GM19467 (cell line): Measurements from ENCODE around the gene EXPH5.

Source experiments
- ATAC-seq: cut with Tn5 transposase; IDR thresholded peaks from one replicate; pipeline ENCODE4 v1.9.1; 2021; ENCODE audit warnings: mild to moderate bottlenecking, moderate library complexity; ENCODE audit not compliant: unreplicated experiment

The EXPH5 gene

DNA sequence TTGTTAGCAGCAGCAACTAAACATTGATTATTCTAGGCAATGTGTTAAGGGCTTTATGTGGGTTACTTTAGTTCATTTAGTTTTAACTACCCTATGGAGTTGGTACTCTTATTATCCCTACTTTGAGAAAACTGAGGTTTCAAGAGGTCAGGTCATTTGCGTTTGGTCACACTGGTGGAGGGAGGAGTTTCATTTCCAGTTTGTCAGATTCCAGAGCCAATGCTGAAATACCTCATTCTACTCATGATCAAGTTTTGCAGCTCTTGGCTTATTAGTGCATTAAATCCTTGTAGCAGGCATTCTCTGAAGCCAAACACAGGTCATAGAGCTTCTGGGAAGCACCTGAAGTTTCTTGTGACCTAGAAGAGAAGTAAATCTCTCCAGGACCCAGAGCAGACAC, 71.2 kb downstream of the EXPH5 start:
- ATAC-seq, result no peak

DNA sequence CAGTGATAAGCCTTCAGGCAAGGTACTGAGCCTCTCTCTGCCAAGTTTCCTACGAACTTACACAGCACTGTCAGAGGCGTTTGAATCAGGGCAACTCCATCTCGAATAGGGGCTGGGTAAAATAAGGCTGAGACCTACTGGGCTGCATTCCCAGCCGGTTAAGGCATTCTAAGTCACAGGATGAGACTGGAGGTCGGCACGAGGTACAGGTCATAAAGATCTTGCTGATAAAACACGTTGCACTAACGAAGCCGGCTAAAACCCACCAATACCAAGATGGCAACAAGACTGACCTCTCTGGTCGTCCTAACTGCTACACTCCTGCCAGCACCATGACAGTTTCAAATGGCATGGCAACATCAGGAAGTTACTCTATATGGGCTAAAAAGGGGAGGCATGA, 75.0 kb downstream of the EXPH5 start:
- ATAC-seq, result no peak

DNA sequence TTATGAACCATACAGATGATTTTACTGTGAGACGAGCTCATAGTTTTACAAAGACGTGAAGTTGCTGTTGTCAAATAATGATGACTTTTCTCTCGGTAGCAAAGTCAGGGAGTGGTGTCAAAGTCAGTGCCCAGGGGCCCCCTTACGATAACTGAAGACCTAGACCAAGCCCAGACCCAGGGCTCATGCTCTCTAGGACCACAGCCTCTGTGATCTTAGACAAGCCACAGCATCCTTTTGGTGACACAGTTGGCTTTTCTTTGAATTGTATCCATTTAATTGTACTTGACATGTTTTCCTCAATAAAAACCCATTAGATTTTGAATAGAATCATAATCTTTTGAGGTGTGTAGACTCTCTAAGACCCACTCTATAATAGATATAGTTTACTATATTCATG, 77.4 kb downstream of the EXPH5 start:
- ATAC-seq, result no peak

DNA sequence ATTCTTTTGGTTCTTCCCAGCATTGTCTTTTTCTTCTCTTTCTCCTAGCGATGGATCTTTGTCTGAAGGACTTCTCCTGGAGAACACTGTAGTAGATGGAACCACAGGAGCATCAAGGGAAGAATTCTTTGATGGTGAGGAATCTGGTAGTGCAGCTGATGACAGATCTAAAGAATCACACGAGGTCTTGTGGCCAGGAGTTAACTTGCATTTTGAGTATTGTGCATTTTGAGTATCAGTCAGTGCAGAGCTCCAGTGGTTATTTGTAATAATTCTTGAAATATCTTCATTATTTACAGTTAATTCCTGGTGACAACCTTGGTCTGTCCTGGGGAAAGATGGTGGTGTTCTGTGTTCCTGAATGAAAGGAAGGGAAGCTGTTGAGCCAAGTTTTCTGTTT, 80.9 kb downstream of the EXPH5 start:
- ATAC-seq, result no peak

- no peak for ATAC-seq
These were observed 81.6 kb downstream of the EXPH5 start for GRCh38 chr11:108511851-108512474.

DNA sequence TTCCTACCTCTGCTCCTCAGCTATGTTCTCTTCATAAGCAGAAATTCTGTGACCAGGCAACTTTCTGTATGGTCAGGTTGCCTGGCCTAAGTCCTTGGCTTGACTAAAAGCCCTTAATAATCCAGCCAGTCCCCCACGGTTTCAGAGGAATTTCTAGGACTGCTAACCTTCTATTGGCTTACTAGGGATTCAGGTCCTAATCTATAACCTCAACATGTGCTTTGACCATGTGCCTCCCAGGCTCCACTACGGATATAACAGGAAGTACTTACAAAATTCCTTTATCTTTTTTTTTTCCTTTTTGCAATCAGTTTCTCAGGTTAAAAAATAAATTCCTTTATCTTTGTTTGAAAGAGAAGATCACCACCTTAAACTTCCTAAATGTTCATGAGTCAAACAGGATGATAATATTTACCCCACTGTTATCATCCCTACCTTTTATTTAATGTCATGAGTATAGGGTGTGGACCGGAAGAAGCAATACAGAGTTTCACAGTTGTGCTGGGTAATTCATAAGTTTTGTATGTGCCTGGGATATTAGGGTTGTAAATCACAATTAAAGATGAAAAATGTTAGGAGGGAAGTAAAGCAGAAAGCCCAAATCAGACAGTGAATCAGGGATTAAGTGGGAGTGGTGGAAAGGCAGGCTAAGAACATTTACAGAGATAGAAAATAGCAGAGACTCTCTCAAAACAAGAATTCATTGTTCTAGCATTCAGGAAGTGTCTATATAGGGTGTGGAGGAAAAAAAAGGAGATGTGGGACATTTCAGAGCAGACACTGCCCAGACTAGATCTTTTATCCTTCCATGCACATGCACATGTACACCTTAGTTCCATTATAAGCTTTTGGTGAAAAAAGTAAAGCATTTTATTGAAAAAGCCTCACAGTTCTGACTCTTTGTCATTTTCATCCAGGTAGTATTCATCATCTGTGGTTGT, 84.6 kb downstream of the EXPH5 start:
- ATAC-seq, result no peak

DNA sequence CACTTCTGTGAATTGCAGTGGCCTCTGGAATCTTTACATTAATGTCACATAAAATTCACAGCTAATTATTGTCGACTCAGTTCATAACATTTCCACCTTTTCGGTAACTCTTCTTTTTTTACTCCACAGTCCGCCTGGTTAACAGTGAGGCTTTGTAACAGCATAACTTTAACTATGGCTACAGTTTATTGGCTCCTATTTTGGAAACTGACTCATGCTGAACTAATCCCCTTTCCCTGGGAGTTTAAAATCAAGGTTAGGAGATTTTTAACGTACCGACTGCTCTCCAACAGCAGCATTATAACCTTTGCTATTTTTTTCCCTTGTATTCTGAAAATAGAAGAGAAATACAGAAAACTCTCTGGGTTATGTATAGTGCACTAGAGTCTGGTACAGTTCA, 92.2 kb downstream of the EXPH5 start:
- ATAC-seq, result no peak

DNA sequence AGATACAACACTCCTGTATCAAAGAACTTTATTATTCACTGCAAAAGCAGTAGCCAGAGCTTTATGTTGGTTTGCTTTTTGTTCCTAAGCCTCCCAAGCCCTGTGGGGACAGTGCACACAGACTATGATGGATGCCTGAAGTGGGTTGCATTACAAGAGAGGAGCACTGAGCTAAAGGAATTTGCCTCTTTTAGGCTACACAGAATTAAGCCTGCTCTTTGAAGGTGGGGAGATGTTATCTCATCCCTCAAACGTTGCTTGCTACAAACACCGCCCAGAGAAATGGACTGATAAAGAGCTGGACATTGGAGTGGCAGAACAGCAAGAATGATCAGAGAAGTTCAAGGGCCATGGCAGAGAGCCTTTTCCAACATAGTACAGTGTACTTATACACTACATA, 92.8 kb downstream of the EXPH5 start:
- ATAC-seq, result no peak

DNA sequence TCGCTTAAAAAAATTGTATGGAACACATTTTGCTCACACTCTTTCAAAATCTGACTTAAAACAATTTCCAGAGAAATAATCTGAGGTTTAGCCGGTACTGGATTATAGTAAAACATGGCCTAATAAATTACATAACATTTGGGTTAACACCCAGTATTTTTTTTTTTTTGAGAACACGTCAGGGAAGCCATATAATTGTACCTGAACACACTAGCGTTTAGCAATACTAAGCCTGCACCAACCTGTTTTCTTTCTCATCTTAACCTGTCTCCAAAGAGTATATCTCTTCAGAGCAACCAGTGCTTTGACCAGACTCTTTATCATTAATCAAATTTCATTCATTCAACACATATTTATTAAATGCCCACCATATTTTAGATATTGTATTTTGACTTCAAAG, 93.4 kb downstream of the EXPH5 start:
- ATAC-seq, result no peak

DNA sequence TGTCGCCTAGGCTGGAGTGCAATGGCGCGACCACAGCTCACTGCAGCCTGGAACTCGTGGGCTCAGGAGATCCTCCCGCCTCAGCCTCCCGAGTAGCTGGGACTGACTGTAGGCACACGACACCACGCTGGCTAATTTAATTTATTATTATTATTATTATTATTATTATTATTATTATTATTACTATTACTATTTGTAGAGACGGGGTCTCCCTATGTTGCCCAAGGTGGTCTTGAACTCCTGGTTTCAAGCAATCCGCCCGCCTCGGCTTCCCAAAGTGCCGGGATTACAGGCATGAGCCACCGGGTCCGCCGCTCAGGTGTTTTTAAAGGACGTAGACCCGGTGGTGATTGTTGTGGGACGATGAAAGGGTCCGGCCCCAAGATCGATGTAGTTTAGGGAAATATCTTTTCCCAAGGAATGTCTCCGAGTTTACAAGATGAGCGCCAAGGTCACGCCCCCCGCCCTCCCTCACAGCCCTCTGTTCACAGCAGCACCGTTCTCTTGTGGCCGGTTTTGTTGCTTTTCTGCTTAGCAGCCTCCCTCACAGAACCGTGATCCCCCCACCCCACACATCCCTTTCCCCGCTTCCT, 94.7 kb downstream of the EXPH5 start:
- ATAC-seq, result no peak

DNA sequence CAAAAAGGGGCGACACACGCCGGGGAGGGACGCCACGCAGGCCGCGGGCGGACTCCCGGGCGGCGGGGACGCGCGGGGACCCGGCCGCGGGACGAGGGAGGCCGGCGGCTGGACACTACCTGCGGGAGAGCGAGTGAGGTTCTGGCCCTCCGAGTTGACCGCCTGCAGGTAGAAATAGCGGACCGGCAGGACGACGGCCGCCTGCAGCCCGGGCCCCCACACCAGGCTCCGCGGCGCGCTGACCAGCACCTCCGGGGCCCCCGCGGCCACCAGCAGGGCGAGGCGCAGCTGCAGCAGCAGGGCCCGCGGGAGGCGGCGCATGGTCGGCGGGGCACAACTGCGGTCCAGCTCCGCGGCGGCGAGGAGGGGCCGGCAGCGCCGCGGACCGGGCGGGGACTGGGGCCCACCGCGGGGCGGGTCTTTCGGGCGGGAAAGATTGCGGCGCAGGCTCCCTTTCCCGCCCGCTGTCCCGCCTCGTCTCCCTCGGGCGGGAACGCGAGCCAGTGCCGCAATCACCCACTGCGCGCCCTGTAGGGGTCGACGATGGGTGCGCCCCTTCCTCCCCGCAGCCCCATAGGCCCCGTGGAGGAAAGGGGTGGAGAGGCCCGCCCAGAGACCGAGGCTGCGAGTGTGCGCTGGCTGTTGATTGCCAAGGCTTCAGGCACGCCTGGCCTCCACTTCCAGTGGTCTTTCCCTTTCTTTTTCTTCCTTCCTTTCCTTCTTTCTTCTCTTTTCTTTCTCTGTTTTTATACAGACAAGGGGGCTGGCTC, 95.3 kb downstream of the EXPH5 start, which contains the start of gene POGLUT3:
TSS of gene POGLUT3 (minus strand) at position 339 of the 770 bp plus-strand sequence. CDS start at position 321, 18 bp downstream.
- ATAC-seq, result peak; percentile 54

DNA sequence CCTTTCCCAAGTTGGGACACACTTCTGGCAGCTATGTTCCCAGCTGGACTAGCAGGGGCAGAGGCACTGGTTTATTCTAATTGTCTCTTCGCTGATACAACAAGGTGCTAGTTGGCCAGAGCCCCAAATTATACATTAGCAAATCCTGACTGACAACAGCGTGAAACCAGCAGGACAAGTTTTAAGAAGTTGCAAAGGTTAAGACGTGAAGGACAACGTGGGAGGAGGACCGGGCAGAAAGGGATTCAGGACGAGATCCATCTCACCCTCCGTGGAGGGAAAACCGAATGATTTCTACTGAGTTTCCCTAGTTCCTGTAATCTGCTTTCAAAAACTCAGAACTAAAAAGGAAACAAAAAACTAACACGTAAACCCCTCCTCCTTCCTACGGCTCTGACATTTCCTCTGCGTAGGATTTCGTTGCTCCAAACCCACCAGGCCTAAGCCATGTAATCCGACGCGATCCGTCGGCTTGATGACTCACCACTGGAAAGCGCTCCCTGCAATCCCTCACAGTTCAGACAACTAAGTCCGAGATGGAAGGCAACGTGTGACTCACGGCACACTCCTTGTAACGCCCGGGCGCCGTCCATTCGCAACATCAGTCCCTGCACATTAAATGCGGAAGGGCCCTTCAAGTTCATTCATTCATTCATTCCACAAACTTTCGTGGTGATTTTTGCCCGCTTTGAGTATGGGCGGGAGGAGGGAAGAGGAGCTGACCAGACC, 96.1 kb downstream of the EXPH5 start:
- ATAC-seq, result peak; percentile 40

- no peak for ATAC-seq
These were observed 96.8 kb downstream of the EXPH5 start for GRCh38 chr11:108496643-108497256.

DNA sequence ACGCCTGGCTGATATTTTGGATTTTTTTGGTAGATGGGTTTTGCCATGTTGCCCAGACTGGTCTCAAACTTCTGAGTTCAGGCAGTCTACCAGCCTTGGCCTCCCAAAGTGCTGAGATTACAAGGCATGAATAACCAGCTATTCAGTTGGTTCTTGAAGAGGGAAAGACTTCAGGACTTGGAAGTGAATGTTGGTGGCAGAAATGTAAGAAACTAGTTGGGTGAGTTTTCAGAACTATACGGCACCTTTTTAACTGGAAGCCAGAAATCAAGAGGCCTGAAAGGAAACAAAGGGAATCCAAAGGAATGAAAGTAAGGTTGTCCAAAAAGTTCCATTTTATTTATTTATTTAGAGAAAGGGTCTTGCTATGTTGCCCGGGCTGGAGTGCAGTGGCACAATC, 98.2 kb downstream of the EXPH5 start:
- ATAC-seq, result no peak

DNA sequence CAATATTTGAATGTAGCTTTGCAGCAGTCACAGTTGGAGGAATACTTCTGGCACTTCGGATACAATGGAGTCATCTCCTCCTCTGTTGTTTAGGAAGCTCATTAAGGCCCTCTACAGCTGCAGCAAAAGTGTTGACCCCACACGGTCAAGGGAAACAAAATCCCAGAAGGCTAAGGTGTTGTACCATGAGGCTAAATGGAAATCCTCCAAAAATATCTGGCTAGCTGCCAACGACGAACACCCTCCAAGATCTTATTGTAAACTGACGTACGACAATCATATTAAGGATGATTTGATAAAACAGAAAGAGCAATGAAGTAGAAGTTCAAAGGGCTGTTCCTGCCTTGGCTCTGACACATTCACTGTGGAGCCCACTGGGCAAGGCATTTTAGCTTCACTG, 99.4 kb downstream of the EXPH5 start:
- no peak for ATAC-seq

DNA sequence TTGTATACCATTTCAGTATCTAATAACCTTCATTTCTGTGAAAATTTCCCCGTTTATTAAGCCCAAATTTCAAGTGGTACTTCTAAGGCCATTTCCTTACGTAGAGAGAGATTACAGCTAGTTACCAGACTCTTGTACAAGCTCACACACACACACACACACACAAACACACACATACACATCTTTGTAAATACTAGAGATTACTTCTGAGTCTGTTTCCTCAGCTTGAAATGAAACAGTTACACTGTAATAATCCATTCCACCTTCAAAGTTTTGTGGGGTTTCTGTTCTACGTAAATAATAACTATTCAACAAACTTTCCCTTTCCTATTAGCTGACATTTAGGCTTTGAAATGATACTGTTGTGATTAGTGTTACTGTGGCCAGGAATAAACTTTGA, 101.6 kb downstream of the EXPH5 start:
- ATAC-seq, result no peak

DNA sequence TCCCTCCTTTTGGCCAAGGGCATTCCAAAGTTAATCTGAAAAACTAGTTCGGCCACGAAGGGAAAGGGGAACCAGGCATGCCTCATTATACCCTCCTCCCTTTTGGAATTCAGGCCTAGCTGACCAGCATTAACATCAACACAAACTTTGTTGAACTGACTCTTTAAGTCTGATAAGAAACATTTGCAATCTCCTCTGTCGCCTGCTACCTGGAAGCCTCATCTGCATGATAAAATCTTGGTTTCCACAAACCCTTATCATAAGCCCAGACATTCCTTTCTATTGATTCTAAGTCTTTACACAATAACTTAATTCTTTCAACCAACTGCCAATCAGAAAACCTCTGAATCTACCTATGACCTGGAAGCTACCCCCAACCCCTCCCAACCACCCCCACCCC, 106.7 kb downstream of the EXPH5 start:
- no peak for ATAC-seq

- ATAC-seq, result no peak
These were observed 107.2 kb downstream of the EXPH5 start for GRCh38 chr11:108486331-108486730.

GRCh38 chr11:108483163-108483562, 110.4 kb downstream of the EXPH5 start:
- no peak for ATAC-seq
